Ishikawa (cell line): ENCODE measurements around the gene ADGRG1.

ENCODE experiments used
- CEBPB ChIP-seq: IDR thresholded peaks from 2 replicates; pipeline ENCODE4 v1.6.1; 2012
- CREB1 ChIP-seq: IDR thresholded peaks from 2 replicates; pipeline ENCODE4 v1.6.1; 2012; ENCODE audit warnings: low read depth
- EGR1 ChIP-seq: IDR thresholded peaks from 2 replicates; pipeline ENCODE4 v1.6.1; 2012
- EP300 ChIP-seq: IDR thresholded peaks from 2 replicates; pipeline ENCODE4 v1.6.1; 2012; ENCODE audit warnings: borderline replicate concordance
- FOXM1 ChIP-seq: IDR thresholded peaks from 2 replicates; pipeline ENCODE4 v1.6.1; 2012; ENCODE audit warnings: low read depth, borderline replicate concordance
- NFIC ChIP-seq: IDR thresholded peaks from 2 replicates; pipeline ENCODE4 v1.6.1; 2012
- RAD21 ChIP-seq: IDR thresholded peaks from 2 replicates; pipeline ENCODE4 v1.6.1; 2012; ENCODE audit warnings: low read depth
- REST ChIP-seq: IDR thresholded peaks from 2 replicates; pipeline ENCODE4 v1.6.1; 2012; ENCODE audit warnings: low read depth, mild to moderate bottlenecking
- TAF1 ChIP-seq: IDR thresholded peaks from 2 replicates; pipeline ENCODE4 v1.6.1; 2012; ENCODE audit warnings: low read depth, mild to moderate bottlenecking
- TCF12 ChIP-seq: IDR thresholded peaks from 2 replicates; pipeline ENCODE4 v1.6.1; 2012; ENCODE audit warnings: low read depth
- TEAD4 ChIP-seq: IDR thresholded peaks from 2 replicates; pipeline ENCODE4 v1.6.1; 2012
- YY1 ChIP-seq: IDR thresholded peaks from 2 replicates; pipeline ENCODE4 v1.6.1; 2012; ENCODE audit warnings: low read depth
- ZBTB7A ChIP-seq: IDR thresholded peaks from 2 replicates; pipeline ENCODE4 v1.6.1; 2012; ENCODE audit warnings: low read depth
- TF ChIP-seq, protein P1 (sequence below): IDR thresholded peaks from 2 replicates; pipeline ENCODE4 v1.6.1; 2012
- TF ChIP-seq, protein P2 (sequence below): IDR thresholded peaks from 2 replicates; pipeline ENCODE4 v1.6.1; 2012

Gene ADGRG1

GRCh38 chr16:57700781-57701551 is 72.5 kb downstream of the ADGRG1 start:
- no peak for TF ChIP-seq CEBPB
- no peak for TF ChIP-seq FOXM1
- TF ChIP-seq EP300: no peak
- no peak for TF ChIP-seq TAF1
- no peak for TF ChIP-seq REST
- no peak for TF ChIP-seq ZBTB7A
- TF ChIP-seq TEAD4: no peak
- TF ChIP-seq, protein P1, sequence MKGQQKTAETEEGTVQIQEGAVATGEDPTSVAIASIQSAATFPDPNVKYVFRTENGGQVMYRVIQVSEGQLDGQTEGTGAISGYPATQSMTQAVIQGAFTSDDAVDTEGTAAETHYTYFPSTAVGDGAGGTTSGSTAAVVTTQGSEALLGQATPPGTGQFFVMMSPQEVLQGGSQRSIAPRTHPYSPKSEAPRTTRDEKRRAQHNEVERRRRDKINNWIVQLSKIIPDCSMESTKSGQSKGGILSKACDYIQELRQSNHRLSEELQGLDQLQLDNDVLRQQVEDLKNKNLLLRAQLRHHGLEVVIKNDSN: no peak
- no peak for TF ChIP-seq TCF12
- TF ChIP-seq YY1: no peak

DNA sequence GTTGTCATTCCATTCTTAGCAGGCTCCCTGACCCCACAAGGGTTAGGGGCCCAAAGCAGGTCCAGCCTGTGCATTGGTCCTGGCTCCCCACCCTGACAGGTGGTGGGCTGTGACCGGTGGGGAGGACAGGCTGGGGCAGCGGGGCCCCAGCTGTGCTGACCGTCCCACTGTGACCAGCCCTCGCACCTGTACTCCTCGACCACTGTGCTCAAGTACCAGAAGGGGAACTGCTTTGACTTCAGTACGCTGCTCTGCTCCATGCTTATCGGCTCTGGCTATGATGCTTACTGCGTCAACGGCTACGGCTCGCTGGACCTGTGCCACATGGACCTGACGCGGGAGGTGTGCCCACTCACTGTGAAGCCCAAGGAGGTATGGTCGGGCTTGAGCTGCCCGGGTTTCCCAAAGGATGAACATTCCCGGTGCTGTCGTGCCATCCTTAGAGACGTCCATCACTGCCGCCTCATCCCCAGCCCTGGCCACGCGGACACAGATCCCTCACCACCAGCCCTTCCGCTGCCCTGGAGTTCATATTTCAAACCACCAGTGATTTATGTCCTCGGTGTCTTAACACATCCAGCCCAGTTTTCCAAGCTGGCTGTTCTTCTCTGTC is 73.4 kb downstream of the ADGRG1 start:
- TF ChIP-seq, protein P1: no peak
- TF ChIP-seq TCF12 (no peak), FOXM1 (no peak), REST (no peak), TEAD4 (no peak), RAD21 (no peak), EP300 (no peak), TAF1 (no peak), CEBPB (no peak)
- TF ChIP-seq, protein P2, sequence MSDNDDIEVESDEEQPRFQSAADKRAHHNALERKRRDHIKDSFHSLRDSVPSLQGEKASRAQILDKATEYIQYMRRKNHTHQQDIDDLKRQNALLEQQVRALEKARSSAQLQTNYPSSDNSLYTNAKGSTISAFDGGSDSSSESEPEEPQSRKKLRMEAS: no peak

DNA sequence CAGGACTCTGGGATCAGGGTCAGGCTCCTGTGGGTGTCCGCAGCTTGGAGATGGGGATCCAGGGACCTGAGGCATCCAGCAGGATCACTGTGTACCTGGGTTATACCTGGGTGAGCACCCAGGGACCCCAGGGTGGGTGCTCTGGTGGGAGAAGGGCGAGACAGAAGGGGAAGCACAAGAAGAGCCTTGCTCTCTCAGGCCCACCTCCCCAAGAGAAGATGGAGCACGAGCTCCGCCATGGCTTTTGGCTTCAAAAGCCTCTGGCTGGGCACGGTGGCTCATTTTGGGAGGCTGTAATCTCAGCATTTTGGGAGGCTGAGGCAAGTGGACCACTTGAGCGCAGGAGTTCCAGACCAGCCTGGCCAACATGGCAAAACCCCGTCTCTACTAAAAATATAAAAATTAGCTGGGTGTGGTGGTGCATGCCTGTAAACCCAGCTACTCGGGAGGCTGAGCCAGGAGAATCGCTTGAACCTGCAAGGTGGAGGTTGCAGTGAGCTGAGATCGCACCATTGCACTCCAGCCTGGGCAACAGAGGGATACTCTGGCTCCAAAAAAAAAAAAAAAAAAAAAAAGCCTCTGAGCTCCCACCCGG is 75.1 kb downstream of the ADGRG1 start:
- TF ChIP-seq CREB1: no peak
- TF ChIP-seq, protein P2: no peak
- no peak for TF ChIP-seq NFIC
- no peak for TF ChIP-seq TEAD4
- no peak for TF ChIP-seq TCF12
- TF ChIP-seq TAF1: no peak
- no peak for TF ChIP-seq EP300
- TF ChIP-seq ZBTB7A: no peak
- no peak for TF ChIP-seq RAD21
- no peak for TF ChIP-seq YY1
- no peak for TF ChIP-seq FOXM1
- TF ChIP-seq EGR1: no peak

DNA sequence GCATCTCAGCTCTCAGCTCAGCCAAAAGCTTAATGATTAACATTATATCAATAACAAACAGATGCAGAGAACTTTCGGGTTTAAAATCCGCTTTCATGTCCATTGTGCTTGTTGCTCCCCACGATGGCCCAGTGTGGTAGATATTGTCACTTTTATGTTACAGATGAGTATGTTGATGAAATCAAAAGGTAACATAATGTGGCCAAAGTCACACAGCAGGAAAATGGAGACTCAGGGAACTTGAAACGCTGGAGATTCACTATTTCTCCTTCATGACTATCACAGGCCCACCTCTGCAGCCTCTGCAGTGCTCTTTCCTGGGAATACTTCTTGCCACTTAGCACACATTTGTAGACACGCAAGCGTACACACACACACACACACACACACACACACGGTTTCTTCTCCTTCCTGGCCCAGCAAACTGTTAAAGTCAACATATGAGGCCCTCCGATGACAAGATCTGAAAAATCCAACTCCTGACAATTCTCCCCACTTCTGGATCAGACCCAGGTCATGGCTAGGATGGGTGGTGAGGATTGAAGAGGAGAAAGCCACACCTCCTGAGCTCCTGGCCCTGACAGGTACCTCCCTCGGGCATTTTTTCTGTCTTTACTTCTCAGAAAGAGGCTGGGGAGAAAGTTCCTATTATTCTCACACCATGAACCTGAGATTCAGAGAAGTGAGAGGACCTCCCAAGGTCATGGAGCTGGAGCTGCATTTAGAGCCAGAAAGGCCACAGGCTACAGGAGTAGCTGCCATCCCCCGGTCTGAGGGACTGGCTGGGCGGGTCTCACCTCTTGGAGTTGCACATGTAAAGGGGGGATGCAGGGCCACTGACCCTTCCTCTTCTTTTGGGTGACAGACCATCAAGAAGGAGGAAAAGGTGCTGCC is 75.8 kb downstream of the ADGRG1 start:
- TF ChIP-seq TCF12 (no peak), RAD21 (no peak), REST (no peak), ZBTB7A (no peak), CREB1 (no peak), FOXM1 (no peak), TEAD4 (no peak), YY1 (no peak), EGR1 (no peak), EP300 (no peak), TAF1 (no peak), CEBPB (no peak), NFIC (no peak)
- TF ChIP-seq, protein P1: no peak
- TF ChIP-seq, protein P2: no peak
